AG08395 (cell line): Measurements from ENCODE around the gene LEP.

Experiments
- DNase-seq: peaks from one replicate; pipeline ENCODE4 v3.0.0; 2012; ENCODE audit warnings: mixed read lengths, low spot score

LEP gene

DNA sequence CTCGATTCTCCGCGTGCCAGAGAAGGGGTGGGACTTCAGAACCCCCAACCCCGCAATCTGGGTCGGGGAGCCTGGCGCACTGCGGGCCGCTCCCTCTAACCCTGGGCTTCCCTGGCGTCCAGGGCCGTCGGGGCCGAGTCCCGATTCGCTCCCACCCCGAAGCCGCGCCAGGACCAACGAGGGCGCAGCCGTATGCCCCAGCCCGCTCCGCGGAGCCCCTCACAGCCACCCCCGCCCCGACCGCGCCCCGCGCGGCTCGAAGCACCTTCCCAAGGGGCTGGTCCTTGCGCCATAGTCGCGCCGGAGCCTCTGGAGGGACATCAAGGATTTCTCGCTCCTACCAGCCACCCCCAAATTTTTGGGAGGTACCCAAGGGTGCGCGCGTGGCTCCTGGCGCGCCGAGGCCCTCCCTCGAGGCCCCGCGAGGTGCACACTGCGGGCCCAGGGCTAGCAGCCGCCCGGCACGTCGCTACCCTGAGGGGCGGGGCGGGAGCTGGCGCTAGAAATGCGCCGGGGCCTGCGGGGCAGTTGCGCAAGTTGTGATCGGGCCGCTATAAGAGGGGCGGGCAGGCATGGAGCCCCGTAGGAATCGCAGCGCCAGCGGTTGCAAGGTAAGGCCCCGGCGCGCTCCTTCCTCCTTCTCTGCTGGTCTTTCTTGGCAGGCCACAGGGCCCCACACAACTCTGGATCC lies at the start of gene LEP:
Gene LEP, plus strand, starts transcription at position 583 of the 691 bp plus-strand sequence. CDS start 10,741 bp downstream, outside the sequence.
- no peak for DNase-seq

GRCh38 chr7:128192497-128193142 lies 48.5 kb upstream of the LEP start:
- DNase-seq = no peak

DNA sequence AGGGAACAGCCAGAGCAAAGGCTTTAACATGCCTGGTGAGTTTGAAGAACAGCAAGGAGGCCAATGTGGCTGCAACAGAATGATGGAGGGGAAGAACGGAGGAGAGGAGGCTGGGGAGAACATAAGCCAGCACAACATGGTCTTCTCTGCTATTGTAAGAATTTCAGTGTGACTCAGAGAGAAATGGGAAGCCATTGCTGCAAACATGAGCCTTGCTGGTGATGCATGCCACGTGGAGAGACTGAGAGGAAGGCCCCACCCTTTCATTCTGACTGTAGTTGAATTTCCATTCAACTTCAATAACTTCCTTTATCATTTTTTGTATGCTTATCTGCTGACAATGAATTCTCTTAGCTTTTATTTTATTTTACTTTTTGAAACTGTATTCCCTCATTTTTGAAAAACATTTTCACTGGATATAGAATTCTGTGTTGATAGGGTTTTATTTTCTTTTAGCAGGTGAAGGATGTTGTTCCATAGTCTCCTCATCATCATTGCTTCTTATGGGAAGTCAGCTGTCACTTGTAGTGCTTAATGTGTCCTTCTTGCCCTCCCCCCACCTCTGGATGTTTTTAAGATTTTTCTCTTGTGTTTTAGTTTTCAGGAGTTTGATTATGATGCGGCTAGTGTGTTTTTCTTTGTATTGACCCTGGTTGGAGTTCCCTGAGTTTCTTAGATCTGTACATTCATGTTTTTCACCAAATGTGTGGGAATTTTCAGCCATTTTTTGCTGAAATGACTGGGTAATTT lies 46.4 kb upstream of the LEP start:
- DNase-seq = no peak

DNA sequence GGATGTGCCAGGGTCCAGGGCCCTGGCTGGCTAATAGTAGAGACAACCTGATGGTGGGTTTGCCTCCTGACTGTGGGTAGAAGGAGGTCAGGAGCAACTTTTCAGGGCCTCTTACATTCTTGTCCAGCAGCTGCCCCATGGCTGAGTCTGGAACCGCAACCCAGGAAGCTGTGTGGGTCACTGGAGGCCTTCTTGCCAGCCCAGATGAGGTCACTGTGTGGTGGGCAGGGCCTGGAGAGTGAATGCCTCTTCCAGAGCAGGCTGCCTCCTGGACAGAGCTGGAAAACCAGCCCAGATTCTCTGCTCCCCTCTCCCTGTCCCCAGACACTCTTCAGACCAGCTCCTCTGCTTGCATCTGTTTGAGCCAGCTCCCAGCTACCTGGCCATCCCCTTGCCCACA lies 43.5 kb upstream of the LEP start:
- DNase-seq = peak; percentile 76

DNA sequence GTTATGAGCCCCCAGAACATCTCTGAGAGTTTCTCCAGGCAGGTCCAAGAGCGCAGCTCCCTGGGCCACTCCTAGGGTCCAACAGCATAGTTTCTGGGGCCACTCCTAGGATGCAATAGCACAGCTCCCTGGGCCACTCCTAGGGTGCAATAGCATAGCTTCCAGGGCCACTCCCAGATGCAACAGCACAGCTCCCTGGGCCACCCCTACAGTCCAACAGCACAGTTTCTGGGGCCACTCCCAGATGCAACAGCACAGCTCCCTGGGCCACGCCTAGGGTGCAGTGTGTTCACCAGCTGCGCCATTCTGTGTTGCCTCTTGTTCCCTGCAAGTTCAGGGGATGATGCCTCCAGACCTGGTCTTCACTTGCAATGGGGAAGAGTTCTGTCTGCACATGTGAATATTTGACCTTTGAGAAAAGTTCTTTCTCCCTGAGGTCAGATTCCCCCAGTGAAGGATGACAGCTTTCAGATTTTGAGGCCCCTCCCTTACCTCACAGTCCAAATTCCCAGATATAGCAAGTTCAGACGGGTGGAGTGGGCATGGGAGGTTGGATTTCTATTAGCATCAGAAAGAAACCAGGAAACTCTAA lies 43.0 kb upstream of the LEP start:
- DNase-seq = no peak

GRCh38 chr7:128200376-128200775 lies 40.7 kb upstream of the LEP start:
- no peak for DNase-seq

GRCh38 chr7:128201067-128201689 lies 39.9 kb upstream of the LEP start:
- DNase-seq = no peak

GRCh38 chr7:128201690-128202085 lies 39.4 kb upstream of the LEP start:
- no peak for DNase-seq

GRCh38 chr7:128202287-128202957 lies 38.7 kb upstream of the LEP start:
- DNase-seq = no peak

DNA sequence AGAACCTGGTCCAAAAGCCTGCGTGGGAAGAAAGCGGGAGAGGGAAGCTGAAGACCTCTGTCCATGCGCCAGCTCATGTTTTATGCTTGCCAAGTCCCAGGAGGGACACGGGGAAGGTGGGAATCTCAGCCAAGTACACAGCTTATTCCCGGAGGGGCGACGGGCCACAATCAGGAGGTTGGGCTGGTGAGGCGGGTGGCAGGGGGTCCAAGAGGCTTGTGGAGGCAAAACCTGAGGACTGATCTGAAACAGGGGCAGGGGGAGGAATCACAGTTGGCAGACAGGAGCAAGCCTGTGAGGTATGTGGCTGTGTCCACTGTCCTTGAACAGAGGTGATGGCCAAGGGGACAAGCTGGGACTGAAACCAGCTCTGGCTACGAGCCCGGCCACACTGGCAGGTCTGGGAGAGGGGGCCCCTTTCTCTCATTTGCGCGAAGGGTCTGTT lies 38.0 kb upstream of the LEP start:
- DNase-seq = no peak

DNA sequence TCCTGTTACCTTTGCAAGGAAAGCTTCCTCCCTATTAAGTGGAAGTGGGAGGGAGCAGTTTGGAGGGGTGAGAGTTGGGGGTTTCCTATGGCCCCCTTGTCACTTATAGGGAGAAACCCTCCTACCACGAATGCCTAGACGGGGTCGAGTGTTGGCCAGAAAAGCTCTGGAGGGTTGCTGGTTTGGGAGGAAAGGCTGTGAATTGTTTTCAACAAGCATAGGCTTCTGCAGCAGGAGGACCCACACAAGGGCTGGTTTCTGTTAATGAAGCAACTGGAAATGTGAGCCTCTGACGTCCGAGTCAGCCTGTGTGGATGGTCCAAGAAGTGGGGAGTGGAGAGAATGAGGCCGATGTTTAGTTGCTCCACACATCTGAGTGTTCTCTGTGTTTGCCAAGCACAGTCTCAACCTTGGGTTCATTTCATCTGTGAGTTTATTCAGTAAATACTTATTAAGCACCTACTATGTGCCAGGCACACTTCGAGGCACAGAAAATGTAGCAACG lies 37.3 kb upstream of the LEP start:
- DNase-seq = no peak

GRCh38 chr7:128204455-128204854 lies 36.6 kb upstream of the LEP start:
- no peak for DNase-seq

DNA sequence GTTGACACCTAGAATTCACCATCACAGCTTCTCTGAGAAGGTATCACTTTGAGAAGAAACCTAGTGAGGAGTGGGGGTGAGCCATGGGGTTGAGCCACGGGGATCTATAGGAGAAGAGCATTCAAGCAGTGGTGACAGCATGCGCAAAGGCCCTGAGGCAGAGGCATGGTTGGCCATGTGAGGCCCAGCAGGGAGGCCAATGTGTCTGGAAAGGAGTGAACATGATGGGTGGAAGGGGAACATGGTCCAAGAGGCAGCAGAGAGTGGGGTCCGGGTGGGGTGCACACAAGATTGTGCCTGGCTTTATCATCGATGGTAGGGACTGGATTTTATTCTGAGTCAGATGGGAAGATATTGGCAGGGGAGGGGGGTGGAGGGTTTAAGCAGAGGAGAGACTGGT lies 36.0 kb upstream of the LEP start:
- no peak for DNase-seq

- DNase-seq = no peak
These were observed 34.9 kb upstream of the LEP start for GRCh38 chr7:128206017-128206746.

DNA sequence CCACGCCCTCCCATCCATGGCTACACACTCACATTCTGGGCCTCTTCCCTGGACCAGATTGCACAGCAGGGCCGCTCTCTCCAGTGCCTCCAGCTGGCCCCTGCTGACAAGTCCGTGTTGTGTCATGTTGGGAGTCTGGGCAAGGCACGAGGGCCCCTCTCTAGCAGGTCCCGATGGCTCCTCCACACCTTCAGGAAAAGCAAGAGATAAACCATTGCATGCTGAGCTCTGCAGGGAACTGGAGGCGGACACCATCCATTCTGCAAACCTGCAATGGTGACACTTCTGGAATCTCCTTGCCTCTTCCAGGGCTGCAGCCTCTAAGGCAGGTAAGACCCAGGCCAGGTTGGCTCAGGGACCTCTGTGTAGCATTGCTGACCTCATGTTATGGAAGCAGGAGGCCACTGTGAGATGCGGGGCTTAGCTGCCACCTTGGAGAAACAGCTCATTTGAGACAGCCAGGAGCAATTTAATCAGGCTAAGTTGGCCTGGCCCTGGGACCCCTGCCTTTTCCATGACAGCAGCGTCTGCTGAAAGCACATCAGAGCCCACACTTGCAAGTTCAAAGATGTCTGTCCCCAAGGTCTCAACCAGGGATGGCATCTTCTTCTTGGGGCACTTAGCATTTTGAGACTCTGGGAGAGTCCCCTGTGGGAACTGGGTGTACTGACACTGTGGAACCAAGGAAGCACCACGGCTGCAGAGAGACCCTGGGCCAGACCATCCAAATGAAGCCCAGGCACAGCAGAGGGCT lies 34.2 kb upstream of the LEP start:
- DNase-seq = no peak

DNA sequence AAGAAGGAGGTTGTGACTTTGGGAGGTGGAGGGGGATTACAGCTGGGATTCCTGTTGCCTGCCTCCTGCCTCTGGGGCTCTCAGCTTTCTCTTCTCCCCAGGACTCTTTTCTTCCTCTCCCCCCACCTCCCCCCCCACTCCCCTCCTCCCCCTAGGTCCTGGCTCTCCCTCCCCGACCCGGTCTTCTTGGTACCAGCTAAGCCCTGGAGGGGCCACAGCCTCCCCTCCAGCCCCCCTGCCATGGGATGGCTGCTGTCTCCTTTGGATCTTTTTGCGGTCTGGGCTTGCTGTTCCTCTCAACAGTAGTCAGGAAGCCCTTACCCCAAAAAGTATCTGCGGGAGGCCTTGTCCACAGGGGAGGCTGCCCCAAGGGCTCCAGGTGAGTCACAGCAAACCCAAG lies 33.5 kb upstream of the LEP start:
- DNase-seq = no peak

DNA sequence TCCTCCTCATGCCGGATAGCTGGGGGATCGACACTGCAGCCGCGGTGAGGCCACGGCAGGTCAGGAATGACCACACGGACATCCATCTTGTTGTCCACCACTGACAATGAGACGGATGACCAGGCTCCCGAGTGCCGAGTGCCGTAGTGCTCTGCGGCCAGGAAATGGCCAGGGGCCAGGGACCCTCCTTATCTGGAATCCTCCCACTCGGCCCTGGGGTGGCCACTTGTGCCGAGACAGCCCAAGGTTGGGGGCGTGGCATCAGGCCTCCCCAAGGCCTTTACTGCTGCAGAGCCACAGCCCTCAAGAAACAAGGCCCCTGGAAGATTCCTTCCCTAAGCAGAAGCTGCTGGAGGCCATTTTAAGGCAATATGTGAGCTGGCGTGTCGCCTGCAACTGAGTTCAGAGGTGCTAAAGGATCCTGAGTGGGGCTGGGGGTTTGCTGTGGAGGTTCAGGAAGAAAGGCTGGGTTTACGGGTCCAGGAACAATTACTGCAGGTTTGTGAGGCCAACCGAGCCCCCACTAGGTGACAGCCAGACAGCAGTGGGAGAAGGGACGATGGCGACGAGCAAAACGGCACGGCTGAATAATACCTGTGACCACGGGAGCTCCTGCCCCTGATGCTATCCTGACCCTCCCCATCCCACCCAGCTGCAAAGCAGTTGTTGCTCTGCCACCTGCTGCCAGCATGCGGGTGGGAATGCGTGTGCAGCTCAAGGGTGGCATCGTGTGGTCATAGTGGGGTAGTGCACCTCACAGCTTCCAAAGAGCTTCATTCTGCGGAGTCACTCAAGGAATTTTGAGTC lies 31.6 kb upstream of the LEP start:
- peak; percentile 86 for DNase-seq

DNA sequence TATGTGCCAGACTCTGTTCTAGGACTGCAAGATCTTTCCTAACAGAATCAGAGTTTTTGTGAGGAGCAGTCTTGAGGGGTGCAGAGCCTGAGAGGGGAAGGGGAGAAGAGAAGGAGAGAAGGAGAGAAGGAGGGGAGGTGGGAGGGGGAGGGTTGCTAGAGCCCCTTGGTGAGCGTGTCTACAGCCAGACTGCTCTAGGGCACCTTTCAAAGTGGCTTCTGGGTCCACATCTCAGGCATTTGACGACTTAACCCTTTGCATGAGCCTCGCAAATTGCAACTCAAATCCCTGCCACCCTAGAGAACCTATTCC lies 31.1 kb upstream of the LEP start:
- DNase-seq = no peak
